GM23338 (cell line): ENCODE measurements around the gene DCAF6. TPM values are rescaled to one million over a fixed set of nuclear protein-coding genes. Genes with fewer than 3 reads are reported as not detected.

Source experiments
- ATAC-seq: fragments of 200-7000 bp; cut with Tn5 transposase; 3 replicates; pipeline ENCODE4 v1.9.1; 2020
- DNase-seq: peaks from one replicate; pipeline ENCODE4 v3.0.0-alpha.2; 2015; ENCODE audit warnings: low spot score
- H2AFZ ChIP-seq: fragments of 200-600 bp; sonication (generic); 2 replicates; pipeline ENCODE4 v1.8.0; 2016; ENCODE audit warnings: antibody characterized with exemption, mild to moderate bottlenecking, moderate library complexity
- H3F3A ChIP-seq: fragments of 200-600 bp; sonication (generic); replicated peaks from 2 replicates; pipeline ENCODE4 v1.8.0; 2017; ENCODE audit warnings: antibody characterized with exemption, mixed run types, low read depth
- H3K27ac ChIP-seq: fragments of 200-600 bp; sonication (generic); 2 replicates; pipeline ENCODE4 v1.6.1; 2016; ENCODE audit warnings: low read depth
- H3K27me3 ChIP-seq: fragments of 200-600 bp; sonication (generic); 2 replicates; pipeline ENCODE4 v1.8.0; 2016; ENCODE audit warnings: mild to moderate bottlenecking, mixed run types, moderate library complexity; ENCODE audit not compliant: insufficient read depth
- H3K36me3 ChIP-seq: fragments of 200-600 bp; sonication (generic); 2 replicates; pipeline ENCODE4 v1.8.0; 2016; ENCODE audit warnings: mild to moderate bottlenecking; ENCODE audit not compliant: insufficient read depth
- H3K4me1 ChIP-seq: fragments of 200-600 bp; sonication (generic); 2 replicates; pipeline ENCODE4 v1.8.0; 2016; ENCODE audit warnings: mild to moderate bottlenecking, moderate library complexity; ENCODE audit not compliant: insufficient read depth
- H3K4me2 ChIP-seq: fragments of 200-600 bp; sonication (generic); 2 replicates; pipeline ENCODE4 v1.7.1; 2017; ENCODE audit warnings: mixed run types
- H3K4me3 ChIP-seq: fragments of 200-600 bp; sonication (generic); 2 replicates; pipeline ENCODE4 v1.6.1; 2016; ENCODE audit warnings: mixed run types
- H3K79me2 ChIP-seq: fragments of 200-600 bp; sonication (generic); replicated peaks from 2 replicates; pipeline ENCODE4 v1.8.0; 2017; ENCODE audit warnings: mild to moderate bottlenecking; ENCODE audit not compliant: insufficient read depth
- H3K9me2 ChIP-seq: fragments of 200-600 bp; sonication (generic); 2 replicates; pipeline ENCODE4 v1.8.0; 2017; ENCODE audit not compliant: insufficient read depth
- H4K20me1 ChIP-seq: fragments of 200-600 bp; sonication (generic); replicated peaks from 2 replicates; pipeline ENCODE4 v1.8.0; 2017; ENCODE audit warnings: mild to moderate bottlenecking; ENCODE audit not compliant: insufficient read depth
- H3K27ac Mint-ChIP-seq: 2 replicates; pipeline ENCODE4 v1.8.0; 2020; ENCODE audit warnings: inconsistent platforms, mild to moderate bottlenecking, moderate library complexity, mixed read lengths
- H3K27me3 Mint-ChIP-seq: 3 replicates; pipeline ENCODE4 v1.8.0; 2022; ENCODE audit warnings: low read depth, mild to moderate bottlenecking, moderate library complexity, mixed read lengths, inconsistent platforms; ENCODE audit not compliant: insufficient read depth, poor library complexity
- H3K36me3 Mint-ChIP-seq: 3 replicates; pipeline ENCODE4 v1.8.0; 2021; ENCODE audit warnings: low read depth, mild to moderate bottlenecking, inconsistent platforms, moderate library complexity, mixed read lengths
- H3K4me1 Mint-ChIP-seq: 3 replicates; pipeline ENCODE4 v1.8.0; 2020; ENCODE audit warnings: mild to moderate bottlenecking, inconsistent platforms, mixed read lengths
- H3K4me3 Mint-ChIP-seq: 3 replicates; pipeline ENCODE4 v1.8.0; 2021; ENCODE audit warnings: moderate library complexity, mild to moderate bottlenecking, inconsistent platforms, mixed read lengths
- H3K9me3 Mint-ChIP-seq: 3 replicates; pipeline ENCODE4 v1.8.0; 2020; ENCODE audit warnings: moderate library complexity, mild to moderate bottlenecking, inconsistent platforms, mixed read lengths
- CREB1 ChIP-seq: fragments of 250-450 bp; sonication (Bioruptor Pico); IDR thresholded peaks from 2 replicates; pipeline ENCODE4 v1.5.0; 2020; ENCODE audit warnings: low read depth, mild to moderate bottlenecking, moderate library complexity
- ETS1 ChIP-seq: IDR thresholded peaks from 2 replicates; pipeline ENCODE4 v1.6.1; 2016; ENCODE audit warnings: antibody characterized with exemption
- EZH2 ChIP-seq: fragments of 200-600 bp; sonication (generic); IDR thresholded peaks from one replicate; pipeline ENCODE4 v1.8.0; 2017; ENCODE audit warnings: antibody characterized with exemption, mild to moderate bottlenecking, low read depth; ENCODE audit not compliant: unreplicated experiment
- EZH2phosphoT487 ChIP-seq: fragments of 200-600 bp; sonication (generic); IDR thresholded peaks from one replicate; pipeline ENCODE4 v1.8.1; 2018; ENCODE audit warnings: antibody characterized with exemption; ENCODE audit not compliant: unreplicated experiment
- JUNB ChIP-seq: IDR thresholded peaks from one replicate; pipeline ENCODE4 v1.6.1; 2016; ENCODE audit warnings: antibody characterized with exemption; ENCODE audit not compliant: unreplicated experiment
- NANOG ChIP-seq: IDR thresholded peaks from 2 replicates; pipeline ENCODE4 v1.6.1; 2016; ENCODE audit warnings: antibody characterized with exemption, borderline replicate concordance
- POLR2AphosphoS5 ChIP-seq: IDR thresholded peaks from 2 replicates; pipeline ENCODE4 v1.6.1; 2016; ENCODE audit warnings: antibody characterized with exemption, low read depth
- REST ChIP-seq: IDR thresholded peaks from one replicate; pipeline ENCODE4 v1.6.1; 2018; ENCODE audit warnings: antibody characterized with exemption; ENCODE audit not compliant: unreplicated experiment
- STAT1 ChIP-seq: IDR thresholded peaks from one replicate; pipeline ENCODE4 v1.6.1; 2016; ENCODE audit warnings: antibody characterized with exemption; ENCODE audit not compliant: unreplicated experiment
- ZNF114 ChIP-seq: fragments of 250-450 bp; sonication (Bioruptor Pico); IDR thresholded peaks from 2 replicates; pipeline ENCODE4 v1.5.0; 2020; ENCODE audit warnings: mild to moderate bottlenecking, moderate library complexity
- ZNF331 ChIP-seq: fragments of 250-450 bp; sonication (Bioruptor Pico); IDR thresholded peaks from 2 replicates; pipeline ENCODE4 v1.5.0; 2020; ENCODE audit warnings: low read depth, mild to moderate bottlenecking, moderate library complexity
- ZNF462 ChIP-seq: fragments of 250-450 bp; sonication (Bioruptor Pico); IDR thresholded peaks from 2 replicates; pipeline ENCODE4 v1.5.0; 2020; ENCODE audit warnings: mild to moderate bottlenecking, moderate library complexity
- polyA plus RNA-seq: library from polyadenylated mRNA; unstranded; fragments of >200 nt; fragmentation: Nextera tagmentation; extraction: Ambion mirVana; gene quantifications from 2 replicates; pipeline ENCODE4 v1.2.1, GENCODE V29; 2016
- total RNA-seq: library from RNA; depleted of rRNA; stranded (reverse); fragments of >200 nt; shearing (Covaris generic); gene quantifications from 2 replicates; pipeline ENCODE4 v1.2.3, GENCODE V29; 2014

The DCAF6 gene
- total and polyA plus RNA-seq, 2 experiments from 2014 or later: 18.6 to 27.3 TPM

- no peak for TF ChIP-seq EZH2
- H3K36me3 ChIP-seq: peaks cover 17% of the 10 kb centered on the region; the same call in 1 of the 2 replicates
- no peaks in the 10 kb centered on the region for H4K20me1 ChIP-seq
- no peak overlapping the region for H3K27ac Mint-ChIP-seq
- no peaks in the 10 kb centered on the region for H3K9me2 ChIP-seq
- H3K9me3 Mint-ChIP-seq: no peaks in the 10 kb centered on the region
- no peak overlapping the region for H3K27ac ChIP-seq
- no peaks in the 10 kb centered on the region for H3K27me3 Mint-ChIP-seq
- no peak overlapping the region for H3K4me3 ChIP-seq
- H3K36me3 Mint-ChIP-seq: peaks cover 2% of the 10 kb centered on the region; the same call in 2 of the 3 replicates
- H3K4me3 Mint-ChIP-seq: no peak overlapping the region
- H3K4me1 ChIP-seq: no peaks in the 10 kb centered on the region
- no peaks in the 10 kb centered on the region for H3F3A ChIP-seq
- H3K4me2 ChIP-seq: no peak overlapping the region
- ATAC-seq (no peak), DNase-seq (no peak)
- H3K79me2 ChIP-seq: no peaks in the 10 kb centered on the region
- no peak overlapping the region for H2AFZ ChIP-seq
- no peaks in the 10 kb centered on the region for H3K4me1 Mint-ChIP-seq
- H3K27me3 ChIP-seq: no peaks in the 10 kb centered on the region
Measured at GRCh38 chr1:168064216-168064615, 127.7 kb downstream of the DCAF6 start.

GRCh38 chr1:168065506-168065905 lies 129.0 kb downstream of the DCAF6 start:
- ATAC-seq: no peak
- no peak for DNase-seq
- H3K27me3 ChIP-seq: no peaks in the 10 kb centered on the region
- no peak overlapping the region for H3K4me3 ChIP-seq
- H3K79me2 ChIP-seq: no peaks in the 10 kb centered on the region
- no peak overlapping the region for H2AFZ ChIP-seq
- no peaks in the 10 kb centered on the region for H3K9me3 Mint-ChIP-seq
- H3K27me3 Mint-ChIP-seq: no peaks in the 10 kb centered on the region
- H3K4me3 Mint-ChIP-seq: no peak overlapping the region
- H4K20me1 ChIP-seq: no peaks in the 10 kb centered on the region
- H3K27ac ChIP-seq: no peak overlapping the region
- no peak overlapping the region for H3K27ac Mint-ChIP-seq
- no peak overlapping the region for H3K4me2 ChIP-seq
- no peaks in the 10 kb centered on the region for H3K4me1 Mint-ChIP-seq
- no peaks in the 10 kb centered on the region for H3K4me1 ChIP-seq
- H3K36me3 Mint-ChIP-seq: peaks cover 4% of the 10 kb centered on the region; the same call in 2 of the 3 replicates
- no peaks in the 10 kb centered on the region for H3F3A ChIP-seq
- H3K36me3 ChIP-seq: peaks cover 28% of the 10 kb centered on the region; the same call in 1 of the 2 replicates
- H3K9me2 ChIP-seq: no peaks in the 10 kb centered on the region
- TF ChIP-seq REST (no peak), ZNF114 (CRISPR knock-in tag) (no peak), ZNF331 (no peak), ETS1 (no peak), STAT1 (no peak), ZNF462 (CRISPR knock-in tag) (no peak), JUNB (no peak), CREB1 (CRISPR knock-in tag) (no peak), NANOG (no peak), EZH2 (no peak), POLR2AphosphoS5 (no peak), EZH2phosphoT487 (no peak)
